Uterus (tissue), 2 donors: ENCODE data around the gene BCAR3.

ENCODE experiments used
- POLR2A ChIP-seq, 2 donors: fragments of 450-650 bp; IDR thresholded peaks; one replicate each; pipeline ENCODE4 v1.6.1; 2016; ENCODE audit warnings: antibody characterized with exemption in 2 of 2, mild to moderate bottlenecking in 1 of 2, moderate library complexity in 1 of 2
- TF ChIP-seq, protein P1 (sequence below), 4 experiments: fragments of 200-600 bp in 2 of 4; fragments of 450-650 bp in 2 of 4; sonication (generic) in 2 of 4; IDR thresholded peaks; one replicate each; pipeline ENCODE4 v1.5.1; 2016 to 2019; ENCODE audit warnings: antibody characterized with exemption in 4 of 4, mild to moderate bottlenecking in 2 of 4, moderate library complexity in 1 of 4

DNA sequence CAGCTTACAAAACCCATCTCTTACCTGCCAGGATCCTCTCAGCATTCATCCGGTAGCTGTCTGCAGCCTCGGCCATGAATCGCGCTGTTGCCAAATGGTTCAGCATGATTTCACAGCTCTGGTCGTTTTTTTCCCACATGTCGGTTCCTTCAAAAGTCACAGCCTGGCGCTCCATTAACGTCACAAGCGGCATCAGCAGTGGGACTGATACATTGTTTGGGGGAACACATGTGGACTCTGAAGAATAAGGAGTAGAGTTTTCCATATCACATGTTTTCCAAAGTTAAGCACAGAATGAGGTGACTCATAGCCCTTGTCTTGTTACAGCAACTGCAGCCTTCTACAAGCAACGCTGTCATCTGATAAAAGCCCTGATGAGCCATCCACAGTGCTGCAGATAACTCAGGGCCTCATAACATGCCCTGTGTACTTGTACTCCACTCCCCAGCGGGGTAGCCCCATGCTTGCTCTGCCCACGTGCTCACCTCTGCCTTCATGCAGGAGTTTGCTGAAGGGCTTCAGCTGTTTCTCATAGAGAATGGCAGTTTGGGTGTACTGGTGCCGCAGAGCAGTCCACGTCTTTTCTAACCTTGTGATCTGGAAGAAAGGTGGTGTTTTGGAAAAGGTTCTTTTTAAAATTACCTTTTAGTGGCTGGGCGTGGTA is 114.2 kb downstream of the BCAR3 start:
- TF ChIP-seq, protein P1, sequence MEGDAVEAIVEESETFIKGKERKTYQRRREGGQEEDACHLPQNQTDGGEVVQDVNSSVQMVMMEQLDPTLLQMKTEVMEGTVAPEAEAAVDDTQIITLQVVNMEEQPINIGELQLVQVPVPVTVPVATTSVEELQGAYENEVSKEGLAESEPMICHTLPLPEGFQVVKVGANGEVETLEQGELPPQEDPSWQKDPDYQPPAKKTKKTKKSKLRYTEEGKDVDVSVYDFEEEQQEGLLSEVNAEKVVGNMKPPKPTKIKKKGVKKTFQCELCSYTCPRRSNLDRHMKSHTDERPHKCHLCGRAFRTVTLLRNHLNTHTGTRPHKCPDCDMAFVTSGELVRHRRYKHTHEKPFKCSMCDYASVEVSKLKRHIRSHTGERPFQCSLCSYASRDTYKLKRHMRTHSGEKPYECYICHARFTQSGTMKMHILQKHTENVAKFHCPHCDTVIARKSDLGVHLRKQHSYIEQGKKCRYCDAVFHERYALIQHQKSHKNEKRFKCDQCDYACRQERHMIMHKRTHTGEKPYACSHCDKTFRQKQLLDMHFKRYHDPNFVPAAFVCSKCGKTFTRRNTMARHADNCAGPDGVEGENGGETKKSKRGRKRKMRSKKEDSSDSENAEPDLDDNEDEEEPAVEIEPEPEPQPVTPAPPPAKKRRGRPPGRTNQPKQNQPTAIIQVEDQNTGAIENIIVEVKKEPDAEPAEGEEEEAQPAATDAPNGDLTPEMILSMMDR (IDR thresholded peaks at IDR 0.05), result no peak
- no peak for TF ChIP-seq POLR2A (IDR thresholded peaks at IDR 0.05)
